ENCODE results near the gene RAB43.
"Not testable (repeated sequence)": the region's sequence is repeated elsewhere in the genome, so short reads cannot be mapped to it uniquely, and the experiment has no call there.

- not testable (repeated sequence) for TF ChIP-seq CTCF (conservative IDR thresholded peaks at IDR 0.05; ENCODE audit: low read depth, low read length); EZH2 (IDR thresholded peaks at IDR 0.05; ENCODE audit: borderline replicate concordance, low read depth, low read length, poor library complexity, severe bottlenecking)
These were observed 53.9 kb downstream of the RAB43 start for GRCh38 chr3:129067719-129068118.
